ENCODE results near the gene MS4A15.
"Not testable (repeated sequence)": the region's sequence is repeated elsewhere in the genome, so short reads cannot be mapped to it uniquely, and the experiment has no call there.

MS4A15 gene, protein sequence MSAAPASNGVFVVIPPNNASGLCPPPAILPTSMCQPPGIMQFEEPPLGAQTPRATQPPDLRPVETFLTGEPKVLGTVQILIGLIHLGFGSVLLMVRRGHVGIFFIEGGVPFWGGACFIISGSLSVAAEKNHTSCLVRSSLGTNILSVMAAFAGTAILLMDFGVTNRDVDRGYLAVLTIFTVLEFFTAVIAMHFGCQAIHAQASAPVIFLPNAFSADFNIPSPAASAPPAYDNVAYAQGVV

GRCh38 chr11:60756307-60757032 is at the start of gene MS4A15:
Gene MS4A15 (plus strand): TSS chr11:60756867. CDS start chr11:60763734, 6,867 bp downstream.
- no peak for DNase-seq

- DNase-seq = no peak
Measured at GRCh38 chr11:60706931-60707330, 49.7 kb upstream of the MS4A15 start.

GRCh38 chr11:60710482-60710881 is 46.2 kb upstream of the MS4A15 start:
- no peak for DNase-seq

GRCh38 chr11:60711276-60711675 is 45.4 kb upstream of the MS4A15 start:
- no peak for DNase-seq

DNA sequence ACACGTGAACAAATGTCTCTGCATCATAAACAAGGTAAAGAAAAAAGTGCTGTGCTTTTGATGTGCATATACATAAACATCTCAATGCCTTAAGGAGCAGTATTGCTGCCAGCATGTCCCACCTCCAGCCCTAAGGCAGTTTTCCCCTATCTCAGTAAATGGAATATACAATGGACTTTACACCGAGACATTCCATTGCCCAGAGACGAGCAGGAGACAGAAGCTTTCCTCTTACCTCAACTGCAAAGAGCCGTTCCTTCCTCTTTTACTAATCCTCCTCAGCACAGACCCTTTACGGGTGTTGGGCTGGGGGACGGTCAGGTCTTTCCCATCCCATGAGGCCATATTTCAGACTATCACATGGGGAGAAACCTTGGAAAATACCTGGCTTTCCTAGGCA is 43.2 kb upstream of the MS4A15 start:
- not testable (repeated sequence) for DNase-seq

- DNase-seq = no peak
Measured at GRCh38 chr11:60717956-60718355, 38.7 kb upstream of the MS4A15 start.

DNA sequence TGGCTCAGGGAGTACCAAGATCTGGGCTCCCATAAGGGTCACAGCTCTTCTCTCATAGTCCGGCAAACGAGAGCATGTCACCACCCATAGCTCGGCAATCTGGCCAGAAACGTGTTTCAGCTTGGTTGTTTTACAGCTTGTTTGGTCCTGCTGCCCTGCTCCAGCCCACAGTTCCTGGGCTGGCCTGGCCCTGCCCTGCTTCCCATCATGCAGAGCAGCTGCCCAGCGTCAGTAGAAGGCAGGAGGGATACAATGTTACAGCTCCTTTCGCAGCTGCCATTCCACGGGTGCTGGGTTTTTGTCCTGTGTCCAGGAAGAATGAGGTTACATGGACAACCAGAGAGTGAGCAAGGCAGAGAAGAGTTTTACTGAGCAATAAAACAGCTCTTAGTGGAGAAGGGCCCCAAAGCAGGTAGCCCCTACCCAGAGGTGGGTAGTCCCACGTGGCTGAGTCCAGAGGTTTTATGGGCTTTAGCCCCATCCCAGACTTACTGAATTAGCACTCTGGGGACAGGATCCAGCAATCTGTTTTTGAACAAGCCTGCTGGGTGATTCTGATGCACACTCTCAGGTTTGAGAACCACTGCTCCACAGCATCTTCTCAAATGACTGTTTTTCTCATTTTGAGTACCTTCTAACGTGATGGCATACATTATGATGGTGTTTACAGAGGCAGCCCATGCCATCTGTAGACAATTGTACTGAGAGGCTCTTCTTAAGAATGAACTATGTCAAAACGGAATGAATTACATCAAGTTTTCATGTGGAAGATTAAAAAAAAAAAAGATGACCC is 37.9 kb upstream of the MS4A15 start:
- DNase-seq = no peak

DNA sequence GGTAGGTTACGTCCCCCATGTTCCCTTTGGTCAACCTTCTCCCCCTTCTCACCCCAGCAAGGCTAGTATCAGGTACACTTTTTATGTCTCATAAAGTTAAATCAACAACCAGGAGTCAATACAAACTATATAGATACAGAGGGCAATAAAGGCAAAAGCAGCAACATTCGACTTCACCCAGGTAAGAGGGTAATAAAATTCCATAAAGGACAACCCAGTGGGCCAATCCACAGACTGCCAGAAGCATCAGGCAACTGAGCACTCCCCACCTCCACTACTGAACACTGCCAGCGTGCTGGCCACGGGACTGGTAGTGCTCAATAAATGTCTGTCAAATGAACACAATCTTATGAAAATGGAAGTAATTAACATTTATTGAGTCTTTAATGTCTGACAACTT is 37.3 kb upstream of the MS4A15 start:
- no peak for DNase-seq

- no peak for DNase-seq
Measured at GRCh38 chr11:60720460-60720859, 36.2 kb upstream of the MS4A15 start.

GRCh38 chr11:60724420-60724819 is 32.2 kb upstream of the MS4A15 start, which contains the start of gene MS4A18:
Gene MS4A18 (plus strand): TSS chr11:60724720.
- DNase-seq = no peak

GRCh38 chr11:60725592-60725991 is 31.1 kb upstream of the MS4A15 start:
- DNase-seq = no peak

GRCh38 chr11:60731586-60731985 is 25.1 kb upstream of the MS4A15 start:
- no peak for DNase-seq

GRCh38 chr11:60734279-60734678 is 22.4 kb upstream of the MS4A15 start:
- no peak for DNase-seq

GRCh38 chr11:60739114-60739513 is 17.6 kb upstream of the MS4A15 start:
- DNase-seq = no peak

- no peak for DNase-seq
Measured at GRCh38 chr11:60740573-60740972, 16.1 kb upstream of the MS4A15 start.

GRCh38 chr11:60741421-60741820 is 15.2 kb upstream of the MS4A15 start:
- DNase-seq = no peak

DNA sequence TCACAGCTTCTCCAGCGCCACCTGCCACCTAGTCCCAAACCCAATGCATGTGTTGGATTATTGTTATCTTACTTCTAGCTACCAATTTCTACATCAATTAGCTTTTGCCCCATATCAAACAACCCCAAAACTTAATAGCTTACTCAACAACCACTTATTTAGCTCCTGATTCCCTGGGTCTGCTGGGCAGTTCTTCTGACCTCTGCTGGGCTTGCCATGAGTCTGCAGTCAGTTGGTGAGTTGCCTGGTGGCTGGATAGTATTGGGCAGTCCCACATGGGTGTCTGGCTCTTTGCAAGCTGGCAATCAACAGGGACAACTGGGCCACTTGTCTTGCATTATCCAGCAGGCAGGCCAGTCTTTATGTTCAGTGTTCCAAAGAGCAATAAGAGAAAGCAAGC is 13.6 kb upstream of the MS4A15 start:
- no peak for DNase-seq

GRCh38 chr11:60744114-60744513 is 12.6 kb upstream of the MS4A15 start:
- DNase-seq = no peak

GRCh38 chr11:60747359-60747873 is 9.3 kb upstream of the MS4A15 start:
- no peak for DNase-seq

DNA sequence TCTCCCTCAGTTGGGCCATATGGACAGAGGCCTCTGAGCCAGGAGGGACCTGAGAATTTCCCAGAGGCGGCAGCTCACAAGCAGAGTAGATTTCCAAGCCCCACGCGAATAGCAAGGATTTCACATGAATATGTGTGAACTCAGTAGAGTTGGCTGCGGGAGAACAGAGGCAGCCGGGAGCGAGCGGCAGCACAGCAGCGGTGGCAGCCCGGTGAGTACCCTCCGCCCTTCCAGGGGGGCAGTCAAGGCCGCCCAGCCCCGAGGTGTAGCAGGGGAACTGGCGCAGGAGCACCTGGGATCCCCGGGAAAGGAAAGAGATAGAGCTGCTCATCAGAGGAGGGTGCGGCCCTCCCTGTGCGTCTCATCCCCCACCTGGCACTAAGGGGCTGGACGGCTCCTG is 8.4 kb upstream of the MS4A15 start:
- DNase-seq = no peak

- DNase-seq = no peak
Measured at GRCh38 chr11:60748821-60749220, 7.8 kb upstream of the MS4A15 start.

DNA sequence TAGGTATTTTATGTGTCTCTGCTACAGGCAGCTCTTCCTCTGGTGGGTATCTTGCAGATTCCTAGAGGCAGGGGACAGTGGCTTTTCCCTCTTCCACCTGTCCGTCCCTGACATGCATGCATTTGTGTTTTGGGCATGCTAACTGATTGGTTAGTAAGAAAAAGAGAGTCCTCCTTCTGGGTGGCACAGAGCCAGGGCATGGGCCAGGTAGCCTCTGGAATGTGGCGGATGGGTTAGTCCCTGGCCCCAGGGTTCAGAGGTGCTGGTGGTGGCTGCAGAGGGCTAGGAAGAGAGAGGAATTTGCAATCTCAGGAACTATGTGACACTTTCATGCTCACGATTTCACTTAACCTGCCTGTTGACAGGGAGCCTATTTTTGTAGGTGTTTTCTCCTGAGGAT is 5.8 kb upstream of the MS4A15 start:
- DNase-seq = no peak

DNA sequence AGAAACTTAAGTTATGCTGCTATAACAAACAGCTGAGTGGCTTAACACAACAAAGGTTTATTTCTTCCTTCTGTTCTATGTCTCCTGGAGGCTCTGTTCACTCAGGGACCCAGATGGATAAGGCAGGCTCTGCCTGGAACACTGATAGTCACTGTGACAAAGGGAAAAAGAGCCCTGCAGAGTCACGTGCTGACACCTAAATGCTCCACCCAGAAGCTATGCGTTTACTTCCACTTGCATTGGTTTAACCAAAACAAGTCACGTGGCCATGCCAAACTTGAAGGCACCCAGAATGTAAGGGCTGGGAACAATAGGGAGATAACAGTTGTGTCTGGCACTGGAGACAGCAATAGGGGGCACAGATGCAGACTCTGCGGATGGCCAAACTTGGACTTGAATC is 3.4 kb upstream of the MS4A15 start:
- DNase-seq = no peak

- no peak for DNase-seq
Measured at GRCh38 chr11:60754887-60755286, 1.8 kb upstream of the MS4A15 start.
